Kidney (tissue), 11 donors: ENCODE measurements around the gene SLC35E2B. TPM values are rescaled to one million over a fixed set of nuclear protein-coding genes. Genes with fewer than 3 reads are reported as not detected.
"Not testable (repeated sequence)": the region's sequence is repeated elsewhere in the genome, so short reads cannot be mapped to it uniquely, and the experiment has no call there.

Experiments
- DNase-seq, 5 donors: peaks; one replicate each; pipeline ENCODE4 v3.0.0-alpha.2; 2013 to 2020
- FAIRE-seq: peaks from 2 replicates; lab custom pipeline; 2012; peaks lifted over from hg19 to GRCh38; lab: Jason Lieb, UNC
- H3K27ac ChIP-seq, 2 donors: one replicate each; pipeline ENCODE4 v1.7.0; 2013; ENCODE audit warnings: low read depth in 2 of 2, low read length in 2 of 2, inconsistent platforms in 1 of 2
- H3K27me3 ChIP-seq: one replicate; pipeline ENCODE4 v1.7.1; 2013; ENCODE audit warnings: low read length, inconsistent platforms; ENCODE audit not compliant: control insufficient read depth, insufficient read depth
- H3K36me3 ChIP-seq, 3 donors: one replicate each; pipeline versions ENCODE4 v1.7.0 to v1.7.1; 2013; ENCODE audit warnings: low read length in 3 of 3, control low read depth in 1 of 3, inconsistent platforms in 1 of 3; ENCODE audit not compliant: insufficient read depth in 3 of 3, control insufficient read depth in 2 of 3
- H3K4me1 ChIP-seq, 3 donors: one replicate each; pipeline versions ENCODE4 v1.7.0 to v1.7.1; 2013; ENCODE audit warnings: low read length in 3 of 3, inconsistent platforms in 1 of 3, low read depth in 1 of 3; ENCODE audit not compliant: control insufficient read depth in 2 of 3, insufficient read depth in 2 of 3
- H3K4me3 ChIP-seq, 3 donors: one replicate each; pipeline versions ENCODE4 v1.7.0 to v1.8.1; 2013; ENCODE audit warnings: low read length in 3 of 3, control low read depth in 1 of 3, inconsistent platforms in 1 of 3
- H3K9ac ChIP-seq, 3 donors: one replicate each; pipeline versions ENCODE4 v1.7.0 to v1.7.1; 2013; ENCODE audit warnings: low read length in 3 of 3, control low read depth in 1 of 3, inconsistent platforms in 1 of 3
- H3K9me3 ChIP-seq, 3 donors: one replicate each; pipeline versions ENCODE4 v1.7.0 to v1.7.1; 2013; ENCODE audit warnings: low read length in 3 of 3, control low read depth in 1 of 3, inconsistent platforms in 1 of 3; ENCODE audit not compliant: control insufficient read depth in 2 of 3, insufficient read depth in 1 of 3
- intact Hi-C: fragments of 100-400 bp; cut with DNase I; formaldehyde crosslinking; loops from one replicate; pipeline ENCODE4 v1.11.1; 2022
- polyA plus RNA-seq: library from polyadenylated mRNA; stranded (reverse); fragments of 350-450 nt; fragmentation: Illumina TruSeq; extraction: RNeasy Lipid Tissue Mini Kit (QIAGEN cat#74804); gene quantifications from one replicate; pipeline ENCODE4 v1.2.3, GENCODE V29; 2014; ENCODE audit warnings: low read depth, low replicate concordance; ENCODE audit not compliant: insufficient read depth
- total RNA-seq: library from RNA; stranded (reverse); fragmentation: NEBNext Ultra II Directional; extraction: Animal tissue kit (Norgen Biotek cat#: 25700); gene quantifications from one replicate; pipeline ENCODE4 v1.2.1, GENCODE V29; 2021
- donor health status: control.
- donor health status: control.
- donor health status: DM: yes; HTN: yes; CAD: no.
- donor health status: Normal renal cell carcinoma (clear cell type).

SLC35E2B gene
- total and polyA plus RNA-seq, 2 donors from 2014 or later = 11.3 to 50.2 TPM

GRCh38 chr1:1697358-1698183 lies 5.0 kb upstream of the SLC35E2B start:
- FAIRE-seq, intact Hi-C loops, H3K27me3 ChIP-seq, H3K4me1 ChIP-seq, H3K9me3 ChIP-seq, H3K27ac ChIP-seq, H3K36me3 ChIP-seq, H3K9ac ChIP-seq, H3K4me3 ChIP-seq: not testable (repeated sequence)
- DNase-seq = peak in 1 of 5 donors; percentile 25

- peak in 1 of 5 donors; percentile 22 for DNase-seq
- H3K4me1 ChIP-seq, H3K27me3 ChIP-seq, H3K9ac ChIP-seq, intact Hi-C loops, H3K4me3 ChIP-seq, H3K9me3 ChIP-seq, FAIRE-seq, H3K36me3 ChIP-seq, H3K27ac ChIP-seq: not testable (repeated sequence)
Measured at GRCh38 chr1:1696431-1697357, 4.1 kb upstream of the SLC35E2B start.

GRCh38 chr1:1692324-1692713 lies 276 bp downstream of the SLC35E2B start:
- H3K9ac ChIP-seq, FAIRE-seq, H3K4me1 ChIP-seq, H3K36me3 ChIP-seq, intact Hi-C loops, H3K27me3 ChIP-seq, H3K9me3 ChIP-seq: not testable (repeated sequence)
- DNase-seq = peak; percentile 42 to 86 (median 84)
- Histone ChIP-seq H3K4me3 (peak overlapping the region in 1 of 3 donors; percentile 44), H3K27ac (peak overlapping the region; percentile 89 to 91)

GRCh38 chr1:1691443-1691842 lies 1.2 kb downstream of the SLC35E2B start:
- intact Hi-C loops, FAIRE-seq: not testable (repeated sequence)

GRCh38 chr1:1689526-1689925 lies 3.1 kb downstream of the SLC35E2B start:
- not testable (repeated sequence) for FAIRE-seq

More at GRCh38 chr1:1691443-1691842, 1.2 kb downstream of the SLC35E2B start:
- H3K9me3 ChIP-seq, H3K4me1 ChIP-seq, H3K9ac ChIP-seq, H3K36me3 ChIP-seq, H3K4me3 ChIP-seq, H3K27me3 ChIP-seq, H3K27ac ChIP-seq, DNase-seq: not testable (repeated sequence)

More at GRCh38 chr1:1689526-1689925, 3.1 kb downstream of the SLC35E2B start:
- intact Hi-C loops, H3K27me3 ChIP-seq, H3K27ac ChIP-seq, H3K36me3 ChIP-seq, H3K4me1 ChIP-seq, H3K9ac ChIP-seq, DNase-seq, H3K4me3 ChIP-seq, H3K9me3 ChIP-seq: not testable (repeated sequence)
